Suppressor macrophage treated with lipopolysaccharide for 1 hour (primary cell): ENCODE results near the gene DEK.
"Not testable (repeated sequence)": the region's sequence is repeated elsewhere in the genome, so short reads cannot be mapped to it uniquely, and the experiment has no call there.

Source experiments
- DNase-seq, 3 donors: peaks; one replicate each; pipeline ENCODE4 v3.0.0-alpha.2; 2020 to 2022

Gene DEK

GRCh38 chr6:18264219-18264922, at the start of gene DEK:
Gene DEK, minus strand, starts transcription at chr6:18264530. Its CDS starts 543 bp downstream, at chr6:18263987.
- DNase-seq: peak; percentile 88 to 94 (median 92)

- DNase-seq: no peak
Measured at GRCh38 chr6:18312368-18312767, 48.0 kb upstream of the DEK start.

GRCh38 chr6:18310010-18310409, 45.7 kb upstream of the DEK start:
- not testable (repeated sequence) for DNase-seq

GRCh38 chr6:18309046-18309445, 44.7 kb upstream of the DEK start:
- no peak for DNase-seq

GRCh38 chr6:18308070-18308735, 43.9 kb upstream of the DEK start:
- DNase-seq: no peak

GRCh38 chr6:18306977-18307376, 42.6 kb upstream of the DEK start:
- DNase-seq: no peak

GRCh38 chr6:18302561-18303439, 38.5 kb upstream of the DEK start:
- no peak for DNase-seq

GRCh38 chr6:18293076-18293904, 29.0 kb upstream of the DEK start:
- peak in 2 of 3 donors; percentile 15 to 30 for DNase-seq

GRCh38 chr6:18289283-18289682, 25.0 kb upstream of the DEK start:
- DNase-seq: no peak

GRCh38 chr6:18284261-18284660, 19.9 kb upstream of the DEK start:
- DNase-seq: no peak

- DNase-seq: no peak
Measured at GRCh38 chr6:18281564-18281963, 17.2 kb upstream of the DEK start.

- DNase-seq: no peak
Measured at GRCh38 chr6:18280084-18280483, 15.8 kb upstream of the DEK start.

GRCh38 chr6:18279422-18279821, 15.1 kb upstream of the DEK start:
- no peak for DNase-seq

- DNase-seq: peak in 1 of 3 donors; percentile 25
Measured at GRCh38 chr6:18277237-18278006, 13.1 kb upstream of the DEK start.

- no peak for DNase-seq
Measured at GRCh38 chr6:18276610-18277236, 12.4 kb upstream of the DEK start.

GRCh38 chr6:18270216-18270615, 5.9 kb upstream of the DEK start:
- DNase-seq: no peak

- DNase-seq: no peak
Measured at GRCh38 chr6:18269717-18270116, 5.4 kb upstream of the DEK start.

- no peak for DNase-seq
Measured at GRCh38 chr6:18269253-18269652, 4.9 kb upstream of the DEK start.

GRCh38 chr6:18268066-18268465, 3.7 kb upstream of the DEK start:
- DNase-seq: no peak

GRCh38 chr6:18266523-18266912, 2.2 kb upstream of the DEK start:
- no peak for DNase-seq

- DNase-seq: no peak
Measured at GRCh38 chr6:18265787-18266522, 1.6 kb upstream of the DEK start.
